GOT3 (cell line): ENCODE measurements around the gene ENTPD5.

ENCODE experiments used
- DNase-seq: peaks from one replicate; lab custom pipeline; 2025; ENCODE audit warnings: mixed read lengths; lab: John Stamatoyannopoulos, UW

The ENTPD5 gene

GRCh38 chr14:74018586-74019407 lies at the start of gene ENTPD5, which contains the start of gene BBOF1:
TSS of gene ENTPD5 (minus strand) at chr14:74019288. CDS start at chr14:73988102, 31,186 bp downstream.
TSS of gene BBOF1 (plus strand) at chr14:74019349. CDS start at chr14:74019479, 130 bp downstream.
- peak; percentile 26 for DNase-seq

GRCh38 chr14:74065746-74066575 lies 46.9 kb upstream of the ENTPD5 start:
- no peak for DNase-seq

GRCh38 chr14:74064883-74065282 lies 45.8 kb upstream of the ENTPD5 start:
- no peak for DNase-seq

- no peak for DNase-seq
Measured at GRCh38 chr14:74064426-74064825, 45.3 kb upstream of the ENTPD5 start.

- no peak for DNase-seq
Measured at GRCh38 chr14:74062809-74063150, 43.7 kb upstream of the ENTPD5 start.

- no peak for DNase-seq
Measured at GRCh38 chr14:74049876-74050495, 30.9 kb upstream of the ENTPD5 start.

GRCh38 chr14:74048281-74048680 lies 29.2 kb upstream of the ENTPD5 start:
- no peak for DNase-seq

GRCh38 chr14:74045522-74045921 lies 26.4 kb upstream of the ENTPD5 start:
- no peak for DNase-seq

- DNase-seq: no peak
Measured at GRCh38 chr14:74042296-74042695, 23.2 kb upstream of the ENTPD5 start.

- DNase-seq: no peak
Measured at GRCh38 chr14:74038020-74038859, 19.2 kb upstream of the ENTPD5 start.

GRCh38 chr14:74035556-74035955 lies 16.5 kb upstream of the ENTPD5 start:
- DNase-seq: no peak

- no peak for DNase-seq
Measured at GRCh38 chr14:74034572-74034971, 15.5 kb upstream of the ENTPD5 start.

- DNase-seq: no peak
Measured at GRCh38 chr14:74029136-74029535, 10.0 kb upstream of the ENTPD5 start.

GRCh38 chr14:74022346-74022745 lies 3.3 kb upstream of the ENTPD5 start:
- no peak for DNase-seq

- no peak for DNase-seq
Measured at GRCh38 chr14:74019408-74020137, 485 bp upstream of the ENTPD5 start.

- peak; percentile 3 for DNase-seq
Measured at GRCh38 chr14:74018174-74018585, 908 bp downstream of the ENTPD5 start.

- no peak for DNase-seq
Measured at GRCh38 chr14:74015963-74016362, 3.1 kb downstream of the ENTPD5 start.

- DNase-seq: no peak
Measured at GRCh38 chr14:74015176-74015575, 3.9 kb downstream of the ENTPD5 start.

GRCh38 chr14:74014299-74014698 lies 4.8 kb downstream of the ENTPD5 start:
- DNase-seq: no peak

GRCh38 chr14:74008843-74009499 lies 10.1 kb downstream of the ENTPD5 start:
- DNase-seq: no peak
